Upper lobe of left lung (tissue), 6 donors: Measurements from ENCODE around the gene EFNA1. TPM values are rescaled to one million over a fixed set of nuclear protein-coding genes. Genes with fewer than 3 reads are reported as not detected.

ENCODE experiments used
- ATAC-seq, 2 donors: fragments of 200-7000 bp; cut with Tn5 transposase; one replicate each; pipeline ENCODE4 v1.9.1; 2022; ENCODE audit warnings: mild to moderate bottlenecking in 2 of 2, moderate library complexity in 2 of 2; ENCODE audit not compliant: low FRiP score in 2 of 2
- DNase-seq, 2 donors: peaks; one replicate each; pipeline ENCODE4 v3.0.0-alpha.2; 2019 to 2020
- H3K27ac ChIP-seq, 4 donors: fragments of 200-600 bp; sonication (generic); one replicate each; pipeline ENCODE4 v1.5.1; 2016 to 2019
- H3K27me3 ChIP-seq, 4 donors: fragments of 200-600 bp; sonication (generic); one replicate each; pipeline ENCODE4 v1.5.1; 2017 to 2019
- H3K36me3 ChIP-seq, 4 donors: fragments of 200-600 bp; sonication (generic); one replicate each; pipeline ENCODE4 v1.5.1; 2016 to 2019
- H3K4me1 ChIP-seq, 4 donors: fragments of 200-600 bp; sonication (generic); one replicate each; pipeline ENCODE4 v1.5.1; 2018 to 2019
- H3K4me3 ChIP-seq, 4 donors: fragments of 200-600 bp; sonication (generic); one replicate each; pipeline ENCODE4 v1.5.1; 2017 to 2019; ENCODE audit warnings: mild to moderate bottlenecking in 2 of 4, moderate library complexity in 1 of 4
- H3K9me3 ChIP-seq, 4 donors: fragments of 200-600 bp; sonication (generic); one replicate each; pipeline ENCODE4 v1.5.1; 2018 to 2019
- CTCF ChIP-seq, 6 experiments: fragments of 450-650 bp in 4 of 6; fragments of 200-600 bp in 2 of 6; sonication (generic) in 2 of 6; IDR thresholded peaks; one replicate each; pipeline ENCODE4 v1.5.1; 2016 to 2019; ENCODE audit warnings: antibody characterized with exemption in 6 of 6
- EP300 ChIP-seq, 4 donors: sonication (generic); formaldehyde crosslinking; IDR thresholded peaks; one replicate each; pipeline ENCODE4 v1.5.1; 2017; ENCODE audit warnings: antibody characterized with exemption in 4 of 4, control low read depth in 2 of 4
- POLR2A ChIP-seq, 4 donors: fragments of 450-650 bp; IDR thresholded peaks; one replicate each; pipeline ENCODE4 v1.5.1; 2016 to 2017; ENCODE audit warnings: antibody characterized with exemption in 4 of 4, mild to moderate bottlenecking in 2 of 4
- POLR2AphosphoS5 ChIP-seq, 2 donors: sonication (generic); formaldehyde crosslinking; IDR thresholded peaks; one replicate each; pipeline ENCODE4 v1.5.1; 2017; ENCODE audit warnings: antibody characterized with exemption in 2 of 2
- WGBS, 2 donors: methylation state at CpG; one replicate each; pipeline ENCODE4 v1.1.5; 2017 to 2018; 5-methylcytosine and 5-hydroxymethylcytosine counted together
- total RNA-seq, 6 donors: library from RNA; depleted of rRNA in 4 of 6; stranded (reverse); fragments of >200 nt in 4 of 6; gene quantifications; one replicate each; pipeline versions ENCODE4 v1.1.0 to v1.2.1, GENCODE V29; 2016 to 2021
- donor health status: DM: no; HTN: no; CAD: no; lungs with moderate emphysema.
- donor health status: DM: no; HTN: yes; CAD: no; lungs with severe emphysema.

The EFNA1 gene
- total RNA-seq = 100 to 1,000 TPM; 131 to 226 (median 164) TPM

GRCh38 chr1:155127105-155127966, at the start of gene EFNA1:
TSS of gene EFNA1 (plus strand) at chr1:155127876. CDS start at chr1:155127978, 102 bp downstream.
- H3K4me3 ChIP-seq = peak within 1 kb of the TSS; percentile 53 to 77 (median 60)
- H3K27me3 ChIP-seq = peaks cover 0 to 5% (median 3%) of the 10 kb centered on the region in 4 donors
- TF ChIP-seq EP300 (IDR thresholded peaks at IDR 0.05) (peak; percentile 75 to 96 (median 84)), POLR2AphosphoS5 (IDR thresholded peaks at IDR 0.05) (peak; percentile 90 to 91), CTCF (IDR thresholded peaks at IDR 0.05) (no peak), POLR2A (IDR thresholded peaks at IDR 0.05) (peak in 2 of 4 donors; percentile 82 to 90)
- 0% methylated on average over 26 to 50 of the region's 76 CpGs for WGBS, 2 donors
- no peaks in the 10 kb centered on the region for H3K9me3 ChIP-seq
- peaks cover 0 to 15% (median 11%) of the 10 kb centered on the region in 4 donors for H3K36me3 ChIP-seq
- peaks cover 49 to 75% (median 61%) of the 10 kb centered on the region in 4 donors for H3K4me1 ChIP-seq
- DNase-seq = peak; percentile 87 to 93
- peak within 1 kb of the TSS; percentile 83 to 98 (median 98) for H3K27ac ChIP-seq
- ATAC-seq = peak; percentile 76 to 82

- peaks cover 45 to 52% (median 49%) of the 10 kb centered on the region in 4 donors for H3K4me1 ChIP-seq
- H3K36me3 ChIP-seq = no peaks in the 10 kb centered on the region
- TF ChIP-seq POLR2AphosphoS5 (IDR thresholded peaks at IDR 0.05) = no peak
- H3K27me3 ChIP-seq = peaks cover 9 to 53% (median 43%) of the 10 kb centered on the region in 4 donors
- ATAC-seq (peak; percentile 64 to 89), DNase-seq (peak; percentile 66 to 95)
- no peak within 1 kb of the TSS for H3K27ac ChIP-seq
- 4% methylated on average over 21 of the region's 59 CpGs; no CpG with 5 or more reads in 1 of the 2 donors for WGBS, 2 donors
- no peaks in the 10 kb centered on the region for H3K9me3 ChIP-seq
- H3K4me3 ChIP-seq = peak within 1 kb of the TSS in 3 of 4 donors; percentile 39 to 52 (median 52)
Observed at GRCh38 chr1:155078469-155079209, 49.0 kb upstream of the EFNA1 start, which contains the start of gene EFNA3. TSS of gene EFNA3 (plus strand) at chr1:155078837. CDS start at chr1:155078942, 105 bp downstream.

GRCh38 chr1:155079210-155079486, 48.5 kb upstream of the EFNA1 start:
- H3K9me3 ChIP-seq = no peaks in the 10 kb centered on the region
- H3K36me3 ChIP-seq = no peaks in the 10 kb centered on the region
- H3K27me3 ChIP-seq = peaks cover 9 to 58% (median 45%) of the 10 kb centered on the region in 4 donors
- ATAC-seq (no peak), DNase-seq (no peak)
- TF ChIP-seq POLR2A (IDR thresholded peaks at IDR 0.05) (no peak), EP300 (IDR thresholded peaks at IDR 0.05) (no peak), POLR2AphosphoS5 (IDR thresholded peaks at IDR 0.05) (no peak), CTCF (IDR thresholded peaks at IDR 0.05) (no peak)
- no peak overlapping the region for H3K27ac ChIP-seq
- WGBS, 2 donors = 6% methylated on average over 10 of the region's 10 CpGs; no CpG with 5 or more reads in 1 of the 2 donors
- peaks cover 46 to 55% (median 51%) of the 10 kb centered on the region in 4 donors for H3K4me1 ChIP-seq
- peak overlapping the region in 3 of 4 donors; percentile 39 to 52 (median 52) for H3K4me3 ChIP-seq

- TF ChIP-seq POLR2A (IDR thresholded peaks at IDR 0.05) = no peak
- TF ChIP-seq POLR2AphosphoS5 (IDR thresholded peaks at IDR 0.05) = no peak
- no peak for TF ChIP-seq EP300 (IDR thresholded peaks at IDR 0.05)
- no peak for TF ChIP-seq CTCF (IDR thresholded peaks at IDR 0.05)
- Histone ChIP-seq H3K27ac (no peak overlapping the region), H3K9me3 (no peaks in the 10 kb centered on the region), H3K4me3 (peak overlapping the region in 3 of 4 donors; percentile 31 to 52 (median 39)), H3K36me3 (no peaks in the 10 kb centered on the region), H3K4me1 (peaks cover 52 to 61% (median 56%) of the 10 kb centered on the region in 4 donors), H3K27me3 (peaks cover 9 to 60% (median 47%) of the 10 kb centered on the region in 4 donors)
- 2 to 3% methylated on average over 10 to 63 of the region's 67 CpGs for WGBS, 2 donors
- ATAC-seq (no peak), DNase-seq (peak in 1 of 2 donors; percentile 88)
Observed at GRCh38 chr1:155079487-155080311, 48.0 kb upstream of the EFNA1 start.
